ENCODE results near the gene EGFL6.

Gene EGFL6

GRCh38 chrX:13536551-13536950, 32.9 kb upstream of the EGFL6 start:
- TF ChIP-seq, protein P1, sequence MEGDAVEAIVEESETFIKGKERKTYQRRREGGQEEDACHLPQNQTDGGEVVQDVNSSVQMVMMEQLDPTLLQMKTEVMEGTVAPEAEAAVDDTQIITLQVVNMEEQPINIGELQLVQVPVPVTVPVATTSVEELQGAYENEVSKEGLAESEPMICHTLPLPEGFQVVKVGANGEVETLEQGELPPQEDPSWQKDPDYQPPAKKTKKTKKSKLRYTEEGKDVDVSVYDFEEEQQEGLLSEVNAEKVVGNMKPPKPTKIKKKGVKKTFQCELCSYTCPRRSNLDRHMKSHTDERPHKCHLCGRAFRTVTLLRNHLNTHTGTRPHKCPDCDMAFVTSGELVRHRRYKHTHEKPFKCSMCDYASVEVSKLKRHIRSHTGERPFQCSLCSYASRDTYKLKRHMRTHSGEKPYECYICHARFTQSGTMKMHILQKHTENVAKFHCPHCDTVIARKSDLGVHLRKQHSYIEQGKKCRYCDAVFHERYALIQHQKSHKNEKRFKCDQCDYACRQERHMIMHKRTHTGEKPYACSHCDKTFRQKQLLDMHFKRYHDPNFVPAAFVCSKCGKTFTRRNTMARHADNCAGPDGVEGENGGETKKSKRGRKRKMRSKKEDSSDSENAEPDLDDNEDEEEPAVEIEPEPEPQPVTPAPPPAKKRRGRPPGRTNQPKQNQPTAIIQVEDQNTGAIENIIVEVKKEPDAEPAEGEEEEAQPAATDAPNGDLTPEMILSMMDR (IDR thresholded peaks at IDR 0.05; ENCODE audit: insufficient read depth, missing control alignments): no peak
- FAIRE-seq: no peak

DNA sequence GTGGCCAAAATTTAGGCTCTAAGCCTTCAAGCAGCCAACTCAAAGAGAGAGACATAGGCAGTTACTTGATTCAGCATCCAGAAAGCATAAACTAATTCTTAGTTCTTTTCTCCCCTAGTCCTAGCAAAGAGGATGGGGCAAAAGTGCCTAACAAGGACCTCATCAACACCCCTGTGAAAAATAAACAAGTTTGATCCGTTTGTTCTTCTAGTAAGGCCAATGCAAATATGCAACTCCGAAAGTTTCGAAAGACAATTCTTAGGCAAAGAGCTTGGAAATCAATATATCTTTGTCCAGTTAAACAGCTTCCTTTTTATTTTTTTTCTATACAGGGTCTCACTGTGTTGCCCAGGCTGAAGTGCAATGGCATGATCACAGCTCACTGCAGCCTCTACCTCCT, 31.0 kb upstream of the EGFL6 start:
- TF ChIP-seq, protein P1 (IDR thresholded peaks at IDR 0.05; ENCODE audit: insufficient read depth, missing control alignments): no peak
- FAIRE-seq: no peak
- no peak for DNase-seq (ENCODE audit: insufficient read length, low spot score)

More at GRCh38 chrX:13536551-13536950, 32.9 kb upstream of the EGFL6 start:
- no peak for DNase-seq (ENCODE audit: insufficient read length, low spot score)

GRCh38 chrX:13540602-13541001, 28.8 kb upstream of the EGFL6 start:
- no peak for FAIRE-seq
- TF ChIP-seq, protein P1 (IDR thresholded peaks at IDR 0.05; ENCODE audit: insufficient read depth, missing control alignments): no peak
- no peak for DNase-seq (ENCODE audit: insufficient read length, low spot score)

DNA sequence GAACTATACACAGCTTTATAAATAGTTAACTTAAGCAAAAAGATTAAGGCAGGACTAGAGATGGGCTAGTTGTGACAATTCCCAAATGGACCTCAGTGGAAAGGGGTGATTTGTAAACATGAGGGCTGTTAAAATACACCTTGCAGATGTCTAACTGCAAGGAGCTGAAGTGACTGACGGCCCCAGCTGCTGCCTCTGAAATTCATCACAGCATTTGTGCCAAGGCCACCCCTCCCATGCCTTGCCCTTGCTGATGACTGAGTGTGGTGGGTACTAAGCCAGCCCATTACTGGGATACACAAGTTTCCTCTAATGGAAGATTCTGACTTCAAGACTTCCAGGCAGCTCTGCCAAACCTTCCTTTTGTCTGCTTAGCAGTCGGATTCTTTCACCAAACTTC, 23.7 kb upstream of the EGFL6 start:
- no peak for FAIRE-seq
- no peak for DNase-seq (ENCODE audit: insufficient read length, low spot score)
- TF ChIP-seq, protein P1 (IDR thresholded peaks at IDR 0.05; ENCODE audit: insufficient read depth, missing control alignments): no peak

DNA sequence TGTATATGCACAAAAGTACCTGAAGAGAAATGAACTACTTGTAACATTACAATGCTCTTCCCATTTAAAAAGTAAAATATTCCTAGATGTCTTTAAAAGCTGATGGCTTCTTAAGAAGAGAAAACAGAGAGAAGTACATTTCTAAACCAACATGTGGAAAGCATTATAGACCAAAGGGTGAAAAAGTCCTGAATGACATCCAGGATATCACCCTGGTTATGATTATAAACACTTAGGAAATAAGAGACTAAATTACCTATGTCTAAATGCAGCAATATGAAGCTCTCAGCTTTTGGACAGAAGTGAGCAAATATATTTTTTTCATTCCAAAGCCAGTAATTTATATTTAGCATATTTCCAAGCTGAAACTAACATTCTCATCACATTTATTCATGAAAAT, 21.7 kb upstream of the EGFL6 start:
- DNase-seq (ENCODE audit: insufficient read length, low spot score) (no peak), FAIRE-seq (no peak)
- TF ChIP-seq, protein P1 (IDR thresholded peaks at IDR 0.05; ENCODE audit: insufficient read depth, missing control alignments): no peak

DNA sequence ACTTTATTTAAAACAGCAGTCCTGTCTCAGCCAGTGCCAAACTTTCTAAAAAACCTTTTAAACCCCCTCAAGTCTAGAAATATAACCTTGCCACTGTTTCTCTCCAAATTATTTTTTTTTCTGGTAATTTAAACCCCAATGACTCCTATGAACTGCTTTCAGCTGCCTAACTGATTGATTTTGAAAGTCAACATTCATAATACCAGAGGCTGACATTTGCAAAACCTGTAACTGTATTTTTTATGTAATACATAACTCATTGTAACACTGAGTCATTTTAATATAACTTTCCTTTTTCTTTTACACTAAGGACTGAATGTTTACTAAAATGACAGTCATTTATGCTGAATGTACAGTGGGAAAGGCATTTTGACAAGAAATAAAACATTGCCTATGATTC, 19.1 kb upstream of the EGFL6 start:
- FAIRE-seq: no peak

GRCh38 chrX:13551610-13552009, 17.8 kb upstream of the EGFL6 start:
- DNase-seq (ENCODE audit: insufficient read length, low spot score) (no peak), FAIRE-seq (no peak)
- TF ChIP-seq, protein P1 (IDR thresholded peaks at IDR 0.05; ENCODE audit: insufficient read depth, missing control alignments): no peak

More for the DNA sequence above, 19.1 kb upstream of the EGFL6 start:
- TF ChIP-seq, protein P1 (IDR thresholded peaks at IDR 0.05; ENCODE audit: insufficient read depth, missing control alignments): no peak
- DNase-seq (ENCODE audit: insufficient read length, low spot score): no peak

All from D721Med (cell line).